Body of pancreas (tissue), 4 donors: Measurements from ENCODE around the gene GET3. TPM values are rescaled to one million over a fixed set of nuclear protein-coding genes. Genes with fewer than 3 reads are reported as not detected.
A peak's percentile ranks its signal among the peaks of the same experiment; 100 is the strongest.

ENCODE experiments used
- microRNA-seq, 2 donors: library from miRNA; unstranded; fragments of <30 nt; microRNA quantifications; one replicate each; pipeline ENCODE4, GENCODE V29; 2016; ENCODE audit warnings: borderline number of aligned reads in 2 of 2, borderline replicate concordance in 2 of 2
- small RNA-seq: library from RNA; depleted of rRNA; stranded (forward); fragments of <200 nt; gene quantifications from one replicate; pipeline ENCODE3, GENCODE V24; 2016
- total RNA-seq, 2 donors: library from RNA; depleted of rRNA; stranded (reverse); fragments of >200 nt; gene quantifications; one replicate each; pipeline ENCODE4 v1.1.0, GENCODE V29; 2016

The GET3 gene
- total RNA-seq, 2 donors from 2014 or later: 13.2 to 22.8 TPM

Small RNAs within 50 kb of the gene (microRNA-seq; reads per million reads assigned to microRNA genes)
- 0 to 0.47 reads per million in 2 donors for gene MIR5684

Small RNAs within 50 kb of the gene (small RNA-seq; reads per million reads assigned to genes)
- gene MIR5684: not detected
- 34.0 reads per million, percentile 94 among the genes with 10 or more reads in this experiment for gene SNORD41

Other genes starting within 250 kb of the GET3 start
- 10 to 100 TPM in 1 of 2 donors, 1 to 10 TPM in 1; 5.2 to 14.2 TPM for gene ZNF564, start 186.0 kb upstream of the GET3 start, total RNA-seq
- gene ZNF490, start 126.7 kb upstream of the GET3 start, total RNA-seq: 1 to 10 TPM; 2.0 to 2.6 TPM
- gene ZNF791, start 126.6 kb upstream of the GET3 start, total RNA-seq: 10 to 100 TPM in 1 of 2 donors, 1 to 10 TPM in 1; 9.9 to 16.9 TPM
- 10 to 100 TPM; 30.0 to 48.0 TPM for gene MAN2B1, start 70.8 kb upstream of the GET3 start, total RNA-seq
- 10 to 100 TPM; 12.5 to 37.2 TPM for gene WDR83, start 70.7 kb upstream of the GET3 start, total RNA-seq
- 100 to 1,000 TPM in 1 of 2 donors, 10 to 100 TPM in 1; 55.8 to 136 TPM for gene DHPS, start 55.6 kb upstream of the GET3 start, total RNA-seq
- not detected for gene GNG14, start 49.5 kb upstream of the GET3 start, total RNA-seq
- 1 to 10 TPM; 3.9 to 4.0 TPM for gene FBXW9, start 40.9 kb upstream of the GET3 start, total RNA-seq
- 10 to 100 TPM; 15.0 to 35.6 TPM for gene TNPO2, start 13.6 kb upstream of the GET3 start, total RNA-seq
- 100 to 1,000 TPM; 187 to 282 TPM for gene TRIR, start 2.8 kb upstream of the GET3 start, total RNA-seq
- gene BEST2, start 14.3 kb downstream of the GET3 start, total RNA-seq: not detected
- 100 to 1,000 TPM; 114 to 354 TPM for gene HOOK2, start 38.1 kb downstream of the GET3 start, total RNA-seq
- gene JUNB, start 54.0 kb downstream of the GET3 start, total RNA-seq: 100 to 1,000 TPM; 219 to 485 TPM
- gene PRDX2, start 64.3 kb downstream of the GET3 start, total RNA-seq: 100 to 1,000 TPM; 105 to 146 TPM
- not detected for gene THSD8, start 64.6 kb downstream of the GET3 start, total RNA-seq
- gene RNASEH2A, start 69.1 kb downstream of the GET3 start, total RNA-seq: 1 to 10 TPM; 1.3 to 6.5 TPM
- gene RTBDN, start 97.1 kb downstream of the GET3 start, total RNA-seq: under 1 TPM in 1 of 2 donors, not detected in 1; 0.52 TPM
- gene MAST1, start 101.0 kb downstream of the GET3 start, total RNA-seq: under 1 TPM in 1 of 2 donors, not detected in 1; 0.26 TPM
- 10 to 100 TPM in 1 of 2 donors, 1 to 10 TPM in 1; 6.9 to 28.3 TPM for gene DNASE2, start 144.0 kb downstream of the GET3 start, total RNA-seq
- not detected for gene KLF1, start 149.7 kb downstream of the GET3 start, total RNA-seq
- 10 to 100 TPM; 17.4 to 57.7 TPM for gene GCDH, start 153.7 kb downstream of the GET3 start, total RNA-seq
- not detected for gene SYCE2, start 181.8 kb downstream of the GET3 start, total RNA-seq
- gene FARSA, start 196.2 kb downstream of the GET3 start, total RNA-seq: 10 to 100 TPM; 25.9 to 35.6 TPM
- gene CALR, start 201.1 kb downstream of the GET3 start, total RNA-seq: 100 to 1,000 TPM; 298 to 388 TPM
- gene RAD23A, start 208.4 kb downstream of the GET3 start, total RNA-seq: 10 to 100 TPM; 53.7 to 94.6 TPM
- gene GADD45GIP1, start 219.7 kb downstream of the GET3 start, total RNA-seq: 10 to 100 TPM; 31.3 to 42.0 TPM
- gene DAND5, start 232.1 kb downstream of the GET3 start, total RNA-seq: not detected